ENCODE measurements around the gene SLC9C2. TPM values are rescaled to one million over a fixed set of nuclear protein-coding genes. Genes with fewer than 3 reads are reported as not detected.

The SLC9C2 gene
- total RNA-seq, 1 donor from 2014 or later = 1.2 TPM

DNA sequence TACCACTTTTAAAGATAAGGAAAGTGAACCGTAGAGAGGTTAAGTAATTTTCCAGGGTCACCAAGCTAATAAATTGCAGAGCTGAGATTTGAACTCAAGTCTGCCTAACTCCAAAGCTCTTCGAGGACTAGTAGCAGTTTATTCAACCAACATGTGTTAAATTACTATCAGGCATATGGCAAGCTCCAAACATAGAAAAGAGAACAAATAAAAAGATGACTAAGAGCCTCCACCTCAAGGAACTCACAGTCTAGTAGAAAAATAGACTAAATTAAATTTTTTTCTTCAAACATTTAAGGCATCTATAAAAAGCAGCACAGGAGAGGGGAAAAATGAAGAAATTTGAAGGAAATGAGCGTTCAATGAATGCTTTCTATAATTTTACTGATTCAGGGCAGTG lies 22.2 kb downstream of the SLC9C2 start:
- H3K4me1 Mint-ChIP-seq = no peaks in the 10 kb centered on the region
- H3K27ac Mint-ChIP-seq = no peak overlapping the region
- no peak for DNase-seq (ENCODE audit: low spot score in 2 of 2, unreplicated experiment in 2 of 2)
- no peak overlapping the region for H3K4me3 Mint-ChIP-seq
- H3K27me3 Mint-ChIP-seq (ENCODE audit: low read depth) = peaks cover 4% of the 10 kb centered on the region
- no peaks in the 10 kb centered on the region for H3K36me3 Mint-ChIP-seq
- TF ChIP-seq, protein P1, sequence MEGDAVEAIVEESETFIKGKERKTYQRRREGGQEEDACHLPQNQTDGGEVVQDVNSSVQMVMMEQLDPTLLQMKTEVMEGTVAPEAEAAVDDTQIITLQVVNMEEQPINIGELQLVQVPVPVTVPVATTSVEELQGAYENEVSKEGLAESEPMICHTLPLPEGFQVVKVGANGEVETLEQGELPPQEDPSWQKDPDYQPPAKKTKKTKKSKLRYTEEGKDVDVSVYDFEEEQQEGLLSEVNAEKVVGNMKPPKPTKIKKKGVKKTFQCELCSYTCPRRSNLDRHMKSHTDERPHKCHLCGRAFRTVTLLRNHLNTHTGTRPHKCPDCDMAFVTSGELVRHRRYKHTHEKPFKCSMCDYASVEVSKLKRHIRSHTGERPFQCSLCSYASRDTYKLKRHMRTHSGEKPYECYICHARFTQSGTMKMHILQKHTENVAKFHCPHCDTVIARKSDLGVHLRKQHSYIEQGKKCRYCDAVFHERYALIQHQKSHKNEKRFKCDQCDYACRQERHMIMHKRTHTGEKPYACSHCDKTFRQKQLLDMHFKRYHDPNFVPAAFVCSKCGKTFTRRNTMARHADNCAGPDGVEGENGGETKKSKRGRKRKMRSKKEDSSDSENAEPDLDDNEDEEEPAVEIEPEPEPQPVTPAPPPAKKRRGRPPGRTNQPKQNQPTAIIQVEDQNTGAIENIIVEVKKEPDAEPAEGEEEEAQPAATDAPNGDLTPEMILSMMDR (IDR thresholded peaks at IDR 0.05; ENCODE audit: unreplicated experiment) = no peak
- H3K9me3 Mint-ChIP-seq = no peaks in the 10 kb centered on the region

DNA sequence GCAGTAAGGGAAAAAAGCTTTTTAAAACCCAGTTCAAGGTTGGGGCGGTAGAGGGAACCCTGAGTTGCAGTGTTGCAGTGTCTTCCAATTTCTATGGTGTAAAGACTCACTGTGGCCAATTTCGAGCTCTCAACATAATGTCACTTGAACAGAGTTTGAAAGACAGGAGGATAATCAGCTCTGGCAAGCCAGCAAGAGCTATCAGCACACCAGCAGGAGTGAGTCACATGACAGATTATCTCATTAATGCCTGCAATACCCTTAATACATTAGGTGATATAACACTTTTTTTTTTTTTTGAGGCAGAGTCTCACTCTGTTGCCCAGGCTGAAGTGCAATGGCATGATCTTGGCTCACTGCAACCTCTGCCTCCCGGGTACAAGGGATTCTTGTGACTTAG lies 22.8 kb downstream of the SLC9C2 start:
- DNase-seq (ENCODE audit: low spot score in 2 of 2, unreplicated experiment in 2 of 2) = no peak
- H3K27me3 Mint-ChIP-seq (ENCODE audit: low read depth) = peaks cover 4% of the 10 kb centered on the region
- no peaks in the 10 kb centered on the region for H3K9me3 Mint-ChIP-seq
- no peak overlapping the region for H3K27ac Mint-ChIP-seq
- H3K4me1 Mint-ChIP-seq = no peaks in the 10 kb centered on the region
- no peaks in the 10 kb centered on the region for H3K36me3 Mint-ChIP-seq
- H3K4me3 Mint-ChIP-seq = no peak overlapping the region
- TF ChIP-seq, protein P1 (IDR thresholded peaks at IDR 0.05; ENCODE audit: unreplicated experiment) = no peak

DNA sequence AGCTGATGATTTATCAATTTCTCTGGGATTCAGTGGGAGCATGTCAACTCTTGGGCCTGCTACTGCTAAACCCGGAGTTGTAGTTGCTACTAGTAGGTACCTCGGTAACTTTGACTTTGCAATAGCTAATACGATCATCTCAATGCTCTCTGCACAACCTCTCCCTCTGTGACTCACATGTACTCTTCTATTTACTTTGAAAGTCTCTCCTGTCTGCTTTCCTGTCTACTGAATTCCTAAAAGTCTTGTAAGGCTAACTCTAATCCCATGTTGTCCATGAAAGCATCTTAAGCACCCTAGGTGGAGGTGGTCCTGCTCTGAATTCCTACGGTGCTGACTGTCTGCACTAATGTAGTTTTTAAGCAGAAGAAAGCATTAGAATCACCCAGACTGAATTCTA lies 29.3 kb downstream of the SLC9C2 start:
- Mint-ChIP-seq H3K4me1 (no peaks in the 10 kb centered on the region), H3K4me3 (no peak overlapping the region), H3K27me3 (ENCODE audit: low read depth) (peaks cover 2% of the 10 kb centered on the region), H3K9me3 (peaks cover 4% of the 10 kb centered on the region), H3K36me3 (no peaks in the 10 kb centered on the region), H3K27ac (no peak overlapping the region)
- TF ChIP-seq, protein P1 (IDR thresholded peaks at IDR 0.05; ENCODE audit: unreplicated experiment) = no peak
- no peak for DNase-seq (ENCODE audit: low spot score in 2 of 2, unreplicated experiment in 2 of 2)

DNA sequence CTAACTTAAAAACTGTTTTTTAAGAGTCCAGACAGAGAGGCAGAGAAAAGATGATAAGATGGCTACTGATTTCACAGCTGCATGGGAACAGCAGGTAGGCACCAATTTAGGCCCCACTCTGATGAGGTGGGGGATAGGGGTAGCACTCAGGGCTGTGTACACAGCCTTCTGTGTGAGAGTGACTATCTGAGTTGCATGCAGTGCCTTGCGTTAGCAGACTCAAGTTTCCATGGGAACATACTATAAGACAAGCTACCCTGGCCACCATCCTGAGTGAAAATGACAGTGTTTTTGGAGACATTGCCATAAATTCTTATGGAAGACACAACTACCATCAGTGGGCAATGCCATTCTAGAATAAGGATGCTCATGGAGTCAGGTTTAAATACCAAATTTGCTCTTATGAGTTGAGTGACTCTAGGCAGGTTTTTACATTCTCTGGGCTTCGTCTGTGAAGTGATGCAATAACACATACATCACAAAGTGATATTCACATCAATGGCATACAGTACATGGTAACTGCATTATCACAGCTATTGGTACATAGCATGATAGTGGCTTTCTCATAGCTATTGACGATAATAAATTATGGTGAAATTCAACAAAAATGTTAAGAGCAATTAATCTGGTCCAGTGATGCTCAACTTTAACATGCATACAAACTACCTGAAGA lies 30.5 kb downstream of the SLC9C2 start:
- no peaks in the 10 kb centered on the region for H3K36me3 Mint-ChIP-seq

DNA sequence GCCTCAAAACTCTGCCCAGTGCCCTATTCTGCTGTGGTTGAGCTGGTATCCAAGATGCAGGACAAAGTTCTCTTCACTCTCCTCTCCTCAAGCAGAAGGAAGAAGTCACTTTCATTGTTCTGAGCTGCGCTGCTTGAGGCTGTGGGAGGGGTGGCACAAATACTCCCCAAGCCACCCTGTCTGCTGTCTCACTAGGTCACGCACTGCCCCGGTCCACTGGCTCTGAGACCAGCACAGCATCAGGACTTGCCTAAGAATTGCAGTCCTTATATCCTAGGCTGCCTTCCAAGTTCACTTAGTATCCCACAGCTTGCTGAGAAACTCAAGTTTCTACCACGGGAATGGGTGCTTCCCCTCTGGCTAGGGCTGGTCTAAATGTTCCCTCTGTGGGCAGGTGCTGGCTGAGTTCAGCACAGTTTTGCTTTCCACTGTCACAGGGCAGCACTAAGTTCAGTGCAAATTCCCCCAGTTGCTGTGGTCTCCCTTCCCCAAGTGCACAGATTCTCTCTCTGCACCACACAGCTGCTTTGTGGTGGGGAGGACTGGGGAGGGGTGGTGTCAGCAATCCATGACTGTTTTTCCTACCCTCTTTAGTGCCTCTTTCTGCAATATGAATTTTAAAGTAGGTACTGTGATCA lies 32.4 kb downstream of the SLC9C2 start:
- peaks cover 32% of the 10 kb centered on the region for H3K9me3 Mint-ChIP-seq

More for the DNA sequence above, 30.5 kb downstream of the SLC9C2 start:
- H3K27me3 Mint-ChIP-seq (ENCODE audit: low read depth) = peaks cover 1% of the 10 kb centered on the region
- TF ChIP-seq, protein P1 (IDR thresholded peaks at IDR 0.05; ENCODE audit: unreplicated experiment) = no peak
- no peak overlapping the region for H3K27ac Mint-ChIP-seq
- H3K4me3 Mint-ChIP-seq = no peak overlapping the region
- no peaks in the 10 kb centered on the region for H3K4me1 Mint-ChIP-seq
- DNase-seq (ENCODE audit: low spot score in 2 of 2, unreplicated experiment in 2 of 2) = no peak
- peaks cover 16% of the 10 kb centered on the region for H3K9me3 Mint-ChIP-seq

More for the DNA sequence above, 32.4 kb downstream of the SLC9C2 start:
- no peaks in the 10 kb centered on the region for H3K36me3 Mint-ChIP-seq
- H3K4me1 Mint-ChIP-seq = no peaks in the 10 kb centered on the region
- TF ChIP-seq, protein P1 (IDR thresholded peaks at IDR 0.05; ENCODE audit: unreplicated experiment) = no peak
- H3K27ac Mint-ChIP-seq = no peak overlapping the region
- DNase-seq (ENCODE audit: low spot score in 2 of 2, unreplicated experiment in 2 of 2) = no peak
- H3K27me3 Mint-ChIP-seq (ENCODE audit: low read depth) = peaks cover 1% of the 10 kb centered on the region
- H3K4me3 Mint-ChIP-seq = no peak overlapping the region

All from mesothelial cell of epicardium (in vitro differentiated cells).